ENCODE data around the gene ALPL.
A peak's percentile ranks its signal among the peaks of the same experiment; 100 is the strongest.
"Not testable (repeated sequence)": the region's sequence is repeated elsewhere in the genome, so short reads cannot be mapped to it uniquely, and the experiment has no call there.

ALPL gene

GRCh38 chr1:21566361-21566760, 57.1 kb downstream of the ALPL start:
- H2BK120ac ChIP-seq (ENCODE audit: insufficient read depth, low read length, poor library complexity); H2AK5ac ChIP-seq (ENCODE audit: low read length); H3K79me2 ChIP-seq (ENCODE audit: control insufficient read depth, insufficient read depth, low read length, poor library complexity); H3K23ac ChIP-seq (ENCODE audit: low read length); H3K4me3 ChIP-seq (ENCODE audit: low read depth, low read length); H3K9ac ChIP-seq (ENCODE audit: low read length); H3K14ac ChIP-seq (ENCODE audit: low read length); H4K91ac ChIP-seq (ENCODE audit: low read depth, low read length); H2BK5ac ChIP-seq (ENCODE audit: low read depth, low read length, poor library complexity); H2AFZ ChIP-seq (ENCODE audit: insufficient read depth, low read length, poor library complexity); DNase-seq; H2BK12ac ChIP-seq (ENCODE audit: low read length); H3K27me3 ChIP-seq (ENCODE audit: insufficient read depth, low read length); H3K27ac ChIP-seq (ENCODE audit: low read depth, low read length); H3K4ac ChIP-seq (ENCODE audit: low read depth, low read length); H3K9me3 ChIP-seq (ENCODE audit: insufficient read depth, low read depth, low read length); H3K79me1 ChIP-seq (ENCODE audit: low read length); H4K8ac ChIP-seq (ENCODE audit: low read depth, low read length); H3K36me3 ChIP-seq (ENCODE audit: control insufficient read depth in 1 of 2, insufficient read depth in 2 of 2, low read length in 2 of 2); H3K18ac ChIP-seq (ENCODE audit: low read length); H4K12ac ChIP-seq (ENCODE audit: low read depth, low read length); H3K4me2 ChIP-seq (ENCODE audit: low read length): not testable (repeated sequence)
- peaks cover 13 to 16% of the 10 kb centered on the region in 2 experiments for H3K4me1 ChIP-seq (ENCODE audit: control insufficient read depth in 1 of 2, insufficient read depth in 2 of 2, low read length in 2 of 2)
- no CpG with 5 or more reads among the region's 15 CpGs for WGBS (ENCODE audit: extremely low coverage, insufficient coverage, insufficient read length)

GRCh38 chr1:21567241-21568005, 58.2 kb downstream of the ALPL start:
- H3K18ac ChIP-seq (ENCODE audit: low read length): no peak overlapping the region
- H3K4me3 ChIP-seq (ENCODE audit: low read depth, low read length): no peak overlapping the region
- H3K79me2 ChIP-seq (ENCODE audit: control insufficient read depth, insufficient read depth, low read length, poor library complexity): no peaks in the 10 kb centered on the region
- no peak overlapping the region for H2BK120ac ChIP-seq (ENCODE audit: insufficient read depth, low read length, poor library complexity)
- H3K27me3 ChIP-seq (ENCODE audit: insufficient read depth, low read length): no peaks in the 10 kb centered on the region
- H3K79me1 ChIP-seq (ENCODE audit: low read length): peaks cover 2% of the 10 kb centered on the region
- peak in 1 of 2 donors; percentile 60 for DNase-seq
- H4K91ac ChIP-seq (ENCODE audit: low read depth, low read length): peak overlapping the region; percentile 25
- no peak overlapping the region for H3K27ac ChIP-seq (ENCODE audit: low read depth, low read length)
- no peak overlapping the region for H3K9ac ChIP-seq (ENCODE audit: low read length)
- peak overlapping the region; percentile 9 for H2AK5ac ChIP-seq (ENCODE audit: low read length)
- H4K12ac ChIP-seq (ENCODE audit: low read depth, low read length): no peak overlapping the region
- H3K36me3 ChIP-seq (ENCODE audit: control insufficient read depth in 1 of 2, insufficient read depth in 2 of 2, low read length in 2 of 2): no peaks in the 10 kb centered on the region
- WGBS (ENCODE audit: extremely low coverage, insufficient coverage, insufficient read length): no CpG with 5 or more reads among the region's 24 CpGs
- no peak overlapping the region for H2BK5ac ChIP-seq (ENCODE audit: low read depth, low read length, poor library complexity)
- H3K4me2 ChIP-seq (ENCODE audit: low read length): no peak overlapping the region
- peaks cover 13 to 16% of the 10 kb centered on the region in 2 experiments for H3K4me1 ChIP-seq (ENCODE audit: control insufficient read depth in 1 of 2, insufficient read depth in 2 of 2, low read length in 2 of 2)
- peaks cover under 1% of the 10 kb centered on the region for H3K9me3 ChIP-seq (ENCODE audit: insufficient read depth, low read depth, low read length)
- no peak overlapping the region for H3K23ac ChIP-seq (ENCODE audit: low read length)
- H2AFZ ChIP-seq (ENCODE audit: insufficient read depth, low read length, poor library complexity): no peak overlapping the region
- no peak overlapping the region for H3K14ac ChIP-seq (ENCODE audit: low read length)
- no peak overlapping the region for H4K8ac ChIP-seq (ENCODE audit: low read depth, low read length)
- H3K4ac ChIP-seq (ENCODE audit: low read depth, low read length): no peak overlapping the region
- H2BK12ac ChIP-seq (ENCODE audit: low read length): no peak overlapping the region

GRCh38 chr1:21568006-21568746, 59.0 kb downstream of the ALPL start:
- Histone ChIP-seq H3K4ac (ENCODE audit: low read depth, low read length) (no peak overlapping the region), H2AK5ac (ENCODE audit: low read length) (no peak overlapping the region)

GRCh38 chr1:21568809-21569385, 59.7 kb downstream of the ALPL start:
- Histone ChIP-seq H3K4me2 (ENCODE audit: low read length) (peak overlapping the region; percentile 3), H3K4me3 (ENCODE audit: low read depth, low read length) (no peak overlapping the region), H2AK5ac (ENCODE audit: low read length) (peak overlapping the region; percentile 11), H2BK120ac (ENCODE audit: insufficient read depth, low read length, poor library complexity) (no peak overlapping the region), H3K79me2 (ENCODE audit: control insufficient read depth, insufficient read depth, low read length, poor library complexity) (no peaks in the 10 kb centered on the region), H4K91ac (ENCODE audit: low read depth, low read length) (peak overlapping the region; percentile 36), H3K4ac (ENCODE audit: low read depth, low read length) (no peak overlapping the region), H3K9me3 (ENCODE audit: insufficient read depth, low read depth, low read length) (peaks cover 4% of the 10 kb centered on the region), H3K27me3 (ENCODE audit: insufficient read depth, low read length) (no peaks in the 10 kb centered on the region), H4K8ac (ENCODE audit: low read depth, low read length) (no peak overlapping the region), H3K23ac (ENCODE audit: low read length) (no peak overlapping the region), H3K4me1 (ENCODE audit: control insufficient read depth in 1 of 2, insufficient read depth in 2 of 2, low read length in 2 of 2) (peaks cover 13 to 16% of the 10 kb centered on the region in 2 experiments), H3K18ac (ENCODE audit: low read length) (no peak overlapping the region), H2BK12ac (ENCODE audit: low read length) (peak overlapping the region; percentile 32), H4K12ac (ENCODE audit: low read depth, low read length) (no peak overlapping the region), H2BK5ac (ENCODE audit: low read depth, low read length, poor library complexity) (no peak overlapping the region), H3K79me1 (ENCODE audit: low read length) (peaks cover 2% of the 10 kb centered on the region), H3K14ac (ENCODE audit: low read length) (no peak overlapping the region), H3K9ac (ENCODE audit: low read length) (no peak overlapping the region), H2AFZ (ENCODE audit: insufficient read depth, low read length, poor library complexity) (no peak overlapping the region), H3K36me3 (ENCODE audit: control insufficient read depth in 1 of 2, insufficient read depth in 2 of 2, low read length in 2 of 2) (no peaks in the 10 kb centered on the region), H3K27ac (ENCODE audit: low read depth, low read length) (no peak overlapping the region)
- no CpG with 5 or more reads among the region's 10 CpGs for WGBS (ENCODE audit: extremely low coverage, insufficient coverage, insufficient read length)
- no peak for DNase-seq

More at GRCh38 chr1:21568006-21568746, 59.0 kb downstream of the ALPL start:
- H3K9ac ChIP-seq (ENCODE audit: low read length): no peak overlapping the region
- H2BK5ac ChIP-seq (ENCODE audit: low read depth, low read length, poor library complexity): no peak overlapping the region
- H3K79me1 ChIP-seq (ENCODE audit: low read length): peaks cover 2% of the 10 kb centered on the region
- no peak overlapping the region for H3K4me3 ChIP-seq (ENCODE audit: low read depth, low read length)
- H3K79me2 ChIP-seq (ENCODE audit: control insufficient read depth, insufficient read depth, low read length, poor library complexity): no peaks in the 10 kb centered on the region
- no peak overlapping the region for H3K14ac ChIP-seq (ENCODE audit: low read length)
- H3K36me3 ChIP-seq (ENCODE audit: control insufficient read depth in 1 of 2, insufficient read depth in 2 of 2, low read length in 2 of 2): no peaks in the 10 kb centered on the region
- H3K27ac ChIP-seq (ENCODE audit: low read depth, low read length): no peak overlapping the region
- H2AFZ ChIP-seq (ENCODE audit: insufficient read depth, low read length, poor library complexity): no peak overlapping the region
- no peak overlapping the region for H4K12ac ChIP-seq (ENCODE audit: low read depth, low read length)
- H4K91ac ChIP-seq (ENCODE audit: low read depth, low read length): no peak overlapping the region
- no peak overlapping the region for H3K23ac ChIP-seq (ENCODE audit: low read length)
- H3K4me1 ChIP-seq (ENCODE audit: control insufficient read depth in 1 of 2, insufficient read depth in 2 of 2, low read length in 2 of 2): peaks cover 13 to 16% of the 10 kb centered on the region in 2 experiments
- H3K18ac ChIP-seq (ENCODE audit: low read length): no peak overlapping the region
- peak overlapping the region; percentile 3 for H3K4me2 ChIP-seq (ENCODE audit: low read length)
- peak; percentile 79 to 93 for DNase-seq
- H4K8ac ChIP-seq (ENCODE audit: low read depth, low read length): no peak overlapping the region
- no peak overlapping the region for H2BK12ac ChIP-seq (ENCODE audit: low read length)
- no peaks in the 10 kb centered on the region for H3K27me3 ChIP-seq (ENCODE audit: insufficient read depth, low read length)
- no peak overlapping the region for H2BK120ac ChIP-seq (ENCODE audit: insufficient read depth, low read length, poor library complexity)
- peaks cover 4% of the 10 kb centered on the region for H3K9me3 ChIP-seq (ENCODE audit: insufficient read depth, low read depth, low read length)
- no CpG with 5 or more reads among the region's 15 CpGs for whole genome bisulfite sequencing (ENCODE audit: extremely low coverage, insufficient coverage, insufficient read length)
